ENCODE measurements around the gene IGFL2.

- no peak for TF ChIP-seq GATA2 (IDR thresholded peaks at IDR 0.05; ENCODE audit: low read depth, low read length)
- no peak for TF ChIP-seq GATA3 (IDR thresholded peaks at IDR 0.05; ENCODE audit: low read depth, low read length)
These were observed 43.9 kb downstream of the IGFL2 start for GRCh38 chr19:46191972-46192371.

All from SH-SY5Y (cell line).